ENCODE results near the gene YARS2. TPM values are rescaled to one million over a fixed set of nuclear protein-coding genes. Genes with fewer than 3 reads are reported as not detected.

Gene YARS2
- polyA plus RNA-seq, 2 of the 4 experiments (the other 2 are of a cell fraction) = 23.3 to 43.2 TPM

GRCh38 chr12:32789446-32789845 lies 33.7 kb upstream of the YARS2 start (continued):
- TF ChIP-seq, protein P1, sequence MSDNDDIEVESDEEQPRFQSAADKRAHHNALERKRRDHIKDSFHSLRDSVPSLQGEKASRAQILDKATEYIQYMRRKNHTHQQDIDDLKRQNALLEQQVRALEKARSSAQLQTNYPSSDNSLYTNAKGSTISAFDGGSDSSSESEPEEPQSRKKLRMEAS (IDR thresholded peaks at IDR 0.05) = no peak
- no peak for TF ChIP-seq CBX8 (IDR thresholded peaks at IDR 0.05)

DNA sequence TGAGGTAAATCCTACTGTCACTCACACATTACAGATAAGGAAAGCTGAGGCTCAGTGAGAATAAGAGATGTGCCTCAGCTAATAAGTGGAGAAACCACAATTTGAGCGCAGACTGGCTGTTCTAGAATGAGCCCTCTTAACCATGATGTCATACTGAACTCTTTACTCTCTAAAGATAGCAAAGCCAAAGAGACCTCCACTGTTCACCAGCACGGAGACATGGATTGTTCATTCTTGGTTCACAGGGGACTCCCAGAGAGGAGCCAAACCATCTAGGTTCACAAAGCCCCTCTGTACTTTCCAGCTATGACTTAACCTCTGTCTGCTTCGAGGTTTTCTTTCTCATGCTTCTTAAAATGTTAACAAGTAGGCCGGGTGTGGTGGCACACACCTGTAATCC lies 32.7 kb upstream of the YARS2 start:
- Histone ChIP-seq H3K9me3 (no peaks in the 10 kb centered on the region), H3K4me1 (no peaks in the 10 kb centered on the region), H3K27ac (no peak overlapping the region), H3K4me3 (no peak overlapping the region), H3K4me2 (no peak overlapping the region)
- no peak for TF ChIP-seq BHLHE40 (IDR thresholded peaks at IDR 0.05; ENCODE audit: low read depth, low read length)
- no peak for TF ChIP-seq E2F6 (IDR thresholded peaks at IDR 0.05; ENCODE audit: borderline replicate concordance, low read depth)
- TF ChIP-seq, protein P2, sequence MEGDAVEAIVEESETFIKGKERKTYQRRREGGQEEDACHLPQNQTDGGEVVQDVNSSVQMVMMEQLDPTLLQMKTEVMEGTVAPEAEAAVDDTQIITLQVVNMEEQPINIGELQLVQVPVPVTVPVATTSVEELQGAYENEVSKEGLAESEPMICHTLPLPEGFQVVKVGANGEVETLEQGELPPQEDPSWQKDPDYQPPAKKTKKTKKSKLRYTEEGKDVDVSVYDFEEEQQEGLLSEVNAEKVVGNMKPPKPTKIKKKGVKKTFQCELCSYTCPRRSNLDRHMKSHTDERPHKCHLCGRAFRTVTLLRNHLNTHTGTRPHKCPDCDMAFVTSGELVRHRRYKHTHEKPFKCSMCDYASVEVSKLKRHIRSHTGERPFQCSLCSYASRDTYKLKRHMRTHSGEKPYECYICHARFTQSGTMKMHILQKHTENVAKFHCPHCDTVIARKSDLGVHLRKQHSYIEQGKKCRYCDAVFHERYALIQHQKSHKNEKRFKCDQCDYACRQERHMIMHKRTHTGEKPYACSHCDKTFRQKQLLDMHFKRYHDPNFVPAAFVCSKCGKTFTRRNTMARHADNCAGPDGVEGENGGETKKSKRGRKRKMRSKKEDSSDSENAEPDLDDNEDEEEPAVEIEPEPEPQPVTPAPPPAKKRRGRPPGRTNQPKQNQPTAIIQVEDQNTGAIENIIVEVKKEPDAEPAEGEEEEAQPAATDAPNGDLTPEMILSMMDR (IDR thresholded peaks at IDR 0.05) = no peak
- TF ChIP-seq RNF2 (IDR thresholded peaks at IDR 0.05; ENCODE audit: borderline replicate concordance, low read depth) = no peak
- TF ChIP-seq USF2 (IDR thresholded peaks at IDR 0.05) = no peak
- no peak for TF ChIP-seq NR3C1 (IDR thresholded peaks at IDR 0.05)
- TF ChIP-seq CHD2 (IDR thresholded peaks at IDR 0.05; ENCODE audit: low read length, partially characterized antibody) = no peak
- no peak for TF ChIP-seq HDAC2 (IDR thresholded peaks at IDR 0.05)
- TF ChIP-seq ZSCAN20 (CRISPR knock-in tag; IDR thresholded peaks at IDR 0.05) = no peak
- TF ChIP-seq RCOR1 (IDR thresholded peaks at IDR 0.05; ENCODE audit: low read depth, low read length) = no peak
- no peak for TF ChIP-seq EHF (CRISPR knock-in tag; IDR thresholded peaks at IDR 0.05)
- no peak for TF ChIP-seq EP300 (IDR thresholded peaks at IDR 0.05)
- ATAC-seq = no peak
- ChIA-PET POLR2A (no interaction called here), CTCF (no interaction called here)
- FAIRE-seq = no peak
- 65% methylated on average over 4 of the region's 4 CpGs for WGBS (ENCODE audit: missing lambda C conversion rate)
- no peak for DNase-seq (ENCODE audit: low read depth in 1 of 2, low spot score in 1 of 2)

DNA sequence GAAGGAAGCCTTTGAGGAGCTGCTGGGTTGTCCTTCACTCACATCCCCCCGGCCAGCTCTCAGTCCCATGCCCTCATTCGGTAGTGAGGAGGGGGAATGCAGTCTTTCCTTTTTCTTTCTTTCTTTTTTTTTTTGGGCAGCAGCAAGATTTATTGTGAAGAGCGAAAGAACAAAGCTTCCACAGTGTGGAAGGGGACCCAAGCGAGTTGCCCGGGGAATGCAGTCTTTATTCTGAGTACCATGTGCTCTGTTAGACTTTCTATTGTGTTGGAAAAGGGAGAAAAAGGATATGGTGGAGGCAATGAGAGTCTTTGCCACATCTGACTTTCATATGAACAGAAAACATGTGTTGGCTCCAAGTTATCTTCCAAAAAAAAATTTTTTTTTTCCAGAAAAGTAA lies 29.9 kb upstream of the YARS2 start:
- ChIA-PET POLR2A (no interaction called here), CTCF (no interaction called here)
- H3K4me3 ChIP-seq = no peak overlapping the region
- H3K9me3 ChIP-seq = no peaks in the 10 kb centered on the region
- H3K4me2 ChIP-seq = no peak overlapping the region
- TF ChIP-seq MYC (IDR thresholded peaks at IDR 0.05; ENCODE audit: borderline replicate concordance, low read length) (no peak), KDM1A (IDR thresholded peaks at IDR 0.05; ENCODE audit: low read depth) (no peak), HOXB5 (CRISPR knock-in tag; IDR thresholded peaks at IDR 0.05) (no peak), USF2 (IDR thresholded peaks at IDR 0.05) (no peak), CHD4 (IDR thresholded peaks at IDR 0.05; ENCODE audit: borderline replicate concordance) (no peak), EP300 (IDR thresholded peaks at IDR 0.05) (no peak), E2F6 (IDR thresholded peaks at IDR 0.05; ENCODE audit: borderline replicate concordance, low read depth) (no peak), RARB (CRISPR knock-in tag; IDR thresholded peaks at IDR 0.05) (no peak), CBX8 (IDR thresholded peaks at IDR 0.05) (no peak)
- TF ChIP-seq, protein P3, sequence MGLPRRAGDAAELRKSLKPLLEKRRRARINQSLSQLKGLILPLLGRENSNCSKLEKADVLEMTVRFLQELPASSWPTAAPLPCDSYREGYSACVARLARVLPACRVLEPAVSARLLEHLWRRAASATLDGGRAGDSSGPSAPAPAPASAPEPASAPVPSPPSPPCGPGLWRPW (IDR thresholded peaks at IDR 0.05) = no peak
- TF ChIP-seq, protein P2 (IDR thresholded peaks at IDR 0.05) = no peak
- TF ChIP-seq, protein P4, sequence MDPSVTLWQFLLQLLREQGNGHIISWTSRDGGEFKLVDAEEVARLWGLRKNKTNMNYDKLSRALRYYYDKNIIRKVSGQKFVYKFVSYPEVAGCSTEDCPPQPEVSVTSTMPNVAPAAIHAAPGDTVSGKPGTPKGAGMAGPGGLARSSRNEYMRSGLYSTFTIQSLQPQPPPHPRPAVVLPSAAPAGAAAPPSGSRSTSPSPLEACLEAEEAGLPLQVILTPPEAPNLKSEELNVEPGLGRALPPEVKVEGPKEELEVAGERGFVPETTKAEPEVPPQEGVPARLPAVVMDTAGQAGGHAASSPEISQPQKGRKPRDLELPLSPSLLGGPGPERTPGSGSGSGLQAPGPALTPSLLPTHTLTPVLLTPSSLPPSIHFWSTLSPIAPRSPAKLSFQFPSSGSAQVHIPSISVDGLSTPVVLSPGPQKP (IDR thresholded peaks at IDR 0.05; ENCODE audit: low read depth, low read length) = no peak
- no peak overlapping the region for H3K27ac ChIP-seq
- FAIRE-seq (no peak), ATAC-seq (no peak), DNase-seq (ENCODE audit: low read depth in 1 of 2, low spot score in 1 of 2) (no peak)
- WGBS (ENCODE audit: missing lambda C conversion rate) = 44% methylated on average over 5 of the region's 5 CpGs
- H3K4me1 ChIP-seq = no peaks in the 10 kb centered on the region

Data from A549 (cell line).